Common myeloid progenitor, CD34-positive (primary cell): ENCODE measurements around the gene RPL13A.
"Not testable (repeated sequence)": the region's sequence is repeated elsewhere in the genome, so short reads cannot be mapped to it uniquely, and the experiment has no call there.

Experiments
- CTCF ChIA-PET: fragments of 350-600 bp; sonication (Branson Sonifier 250); formaldehyde crosslinking; loops from one replicate; lab custom pipeline; 2021; ENCODE audit warnings: antibody characterized with exemption; lab: Charles Lee
- POLR2A ChIA-PET: fragments of 350-600 bp; sonication (Branson Sonifier 250); formaldehyde crosslinking; loops from one replicate; lab custom pipeline; 2021; ENCODE audit warnings: antibody characterized with exemption; lab: Charles Lee
- DNase-seq, 3 donors: peaks; one replicate each; pipeline versions ENCODE4 v3.0.0 to v3.0.0-alpha.2; 2013
- H3K27ac ChIP-seq, 2 experiments: 1 replicate in 1 of 2; 2 replicates in 1 of 2; pipeline ENCODE4 v1.7.0; 2013; ENCODE audit warnings: inconsistent platforms in 2 of 2, low read length in 2 of 2, mild to moderate bottlenecking in 2 of 2, low read depth in 1 of 2, moderate library complexity in 1 of 2; ENCODE audit not compliant: severe bottlenecking in 2 of 2, insufficient read depth in 1 of 2, poor library complexity in 1 of 2
- H3K27me3 ChIP-seq, 5 experiments: replicated peaks in 2 of 5; 1 replicate in 3 of 5; 2 replicates in 2 of 5; pipeline versions ENCODE4 v1.6.1 to v1.7.0; 2013; ENCODE audit warnings: low read length in 4 of 5, mild to moderate bottlenecking in 2 of 5, moderate library complexity in 2 of 5, inconsistent platforms in 1 of 5; ENCODE audit not compliant: insufficient read depth in 5 of 5, control insufficient read depth in 4 of 5
- H3K36me3 ChIP-seq, 4 experiments: 1 replicate in 2 of 4; 2 replicates in 2 of 4; pipeline versions ENCODE4 v1.6.1 to v1.7.0; 2013; ENCODE audit warnings: low read length in 3 of 4, control low read depth in 1 of 4, mild to moderate bottlenecking in 1 of 4; ENCODE audit not compliant: control insufficient read depth in 4 of 4, insufficient read depth in 4 of 4
- H3K4me1 ChIP-seq, 4 experiments: 1 replicate in 3 of 4; 2 replicates in 1 of 4; pipeline versions ENCODE4 v1.6.1 to v1.7.1; 2013; ENCODE audit warnings: low read length in 3 of 4, mild to moderate bottlenecking in 3 of 4, control low read depth in 1 of 4, inconsistent platforms in 1 of 4, moderate library complexity in 1 of 4; ENCODE audit not compliant: control insufficient read depth in 4 of 4, insufficient read depth in 4 of 4; ENCODE audit errors: control extremely low read depth in 1 of 4
- H3K4me3 ChIP-seq, 7 experiments: 1 replicate in 4 of 7; 2 replicates in 3 of 7; pipeline versions ENCODE4 v1.5.1 to v1.7.0; 2013; ENCODE audit warnings: mild to moderate bottlenecking in 7 of 7, low read length in 6 of 7, moderate library complexity in 6 of 7, inconsistent platforms in 2 of 7, low read depth in 2 of 7, control low read depth in 1 of 7; ENCODE audit not compliant: insufficient read depth in 4 of 7, control insufficient read depth in 1 of 7; ENCODE audit errors: extremely low read depth in 1 of 7
- H3K9me3 ChIP-seq, 5 experiments: 1 replicate in 4 of 5; 2 replicates in 1 of 5; pipeline versions ENCODE4 v1.6.1 to v1.7.1; 2013; ENCODE audit warnings: low read length in 4 of 5, mild to moderate bottlenecking in 2 of 5, inconsistent platforms in 1 of 5, low read depth in 1 of 5, moderate library complexity in 1 of 5; ENCODE audit not compliant: control insufficient read depth in 4 of 5, insufficient read depth in 2 of 5; ENCODE audit errors: control extremely low read depth in 1 of 5
- WGBS: methylation state at CpG from one replicate; pipeline ENCODE4 v1.1.5; 2013; ENCODE audit not compliant: insufficient coverage; 5-methylcytosine and 5-hydroxymethylcytosine counted together

Gene RPL13A

DNA sequence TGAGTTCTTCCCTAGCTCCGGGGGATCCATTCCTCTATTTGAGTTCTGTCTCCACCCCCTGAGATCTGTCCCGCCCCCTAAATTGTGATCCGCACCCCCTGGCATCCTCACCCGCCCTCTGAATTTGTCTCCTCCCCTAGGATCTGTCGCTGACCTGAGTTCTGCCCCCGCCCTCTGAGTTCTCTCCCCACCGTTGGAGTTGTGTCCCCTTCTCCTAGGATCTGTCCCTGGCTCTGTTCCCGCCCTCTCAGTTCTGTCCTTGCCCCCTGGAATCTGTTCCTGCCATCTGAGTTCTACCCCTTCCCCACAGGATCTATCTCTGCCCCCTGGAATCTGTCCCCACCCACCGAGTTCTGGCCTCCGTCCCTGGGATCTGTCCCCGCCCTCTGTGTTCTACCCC lies 45.1 kb upstream of the RPL13A start:
- Histone ChIP-seq H3K4me1 (peaks cover 0 to 22% (median 15%) of the 10 kb centered on the region in 4 experiments), H3K27me3 (peaks cover 2 to 52% (median 36%) of the 10 kb centered on the region in 5 experiments), H3K36me3 (peaks cover 0 to 14% (median 8%) of the 10 kb centered on the region in 4 experiments), H3K27ac (no peak overlapping the region), H3K9me3 (no peaks in the 10 kb centered on the region), H3K4me3 (peak overlapping the region in 3 of 7 experiments; percentile 3 to 79 (median 79))
- ChIA-PET CTCF (interaction anchor here (1.0 to 2.2 kb wide), 3 partner anchors 32 to 141 kb away, joined by 3 to 9 read pairs (median 4); no protein-coding TSS in a partner anchor), POLR2A (no interaction called here)
- DNase-seq, result no peak
- 10% methylated on average over 11 of the region's 11 CpGs for WGBS

DNA sequence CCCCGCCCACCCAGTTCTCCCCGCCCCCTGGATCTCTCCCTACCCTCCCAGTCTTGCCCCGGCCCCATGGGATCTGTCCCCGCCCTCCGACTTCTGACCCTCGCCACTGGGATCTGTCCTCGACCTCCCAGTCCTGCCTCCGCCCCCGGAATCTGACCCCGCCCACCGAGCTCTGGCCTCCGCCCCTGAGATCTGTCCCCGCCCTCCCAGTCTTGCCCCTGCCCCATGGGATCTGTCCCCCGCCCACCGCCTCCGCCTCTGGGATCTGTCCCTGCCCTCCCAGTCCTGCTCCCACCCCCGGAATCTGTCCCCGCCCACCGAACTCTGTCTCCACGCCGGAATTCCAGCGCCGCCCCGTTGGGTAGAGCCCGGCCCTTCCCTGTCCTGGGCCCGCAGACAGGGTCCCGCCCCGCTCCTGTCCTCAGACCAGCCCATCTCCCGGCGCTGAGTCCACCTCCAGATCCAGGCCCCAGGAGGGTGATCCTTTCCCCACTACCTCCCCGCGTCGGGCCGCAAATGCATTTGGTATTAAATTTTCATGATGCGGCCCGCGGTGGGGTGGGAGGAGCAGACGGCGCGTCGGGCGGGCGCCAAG lies 44.5 kb upstream of the RPL13A start:
- Histone ChIP-seq H3K9me3 (no peaks in the 10 kb centered on the region), H3K27ac (no peak overlapping the region), H3K36me3 (peaks cover 0 to 17% (median 10%) of the 10 kb centered on the region in 4 experiments), H3K27me3 (peaks cover 2 to 47% (median 34%) of the 10 kb centered on the region in 5 experiments), H3K4me1 (peaks cover 0 to 22% (median 15%) of the 10 kb centered on the region in 4 experiments), H3K4me3 (peak overlapping the region; percentile 43 to 79 (median 69))
- ChIA-PET CTCF (interaction anchor here (0.7 to 2.2 kb wide), 3 partner anchors 13 to 142 kb away, joined by 3 to 9 read pairs (median 4); no protein-coding TSS in a partner anchor), POLR2A (no interaction called here)
- no peak for DNase-seq
- 0% methylated on average over 25 of the region's 43 CpGs for WGBS

DNA sequence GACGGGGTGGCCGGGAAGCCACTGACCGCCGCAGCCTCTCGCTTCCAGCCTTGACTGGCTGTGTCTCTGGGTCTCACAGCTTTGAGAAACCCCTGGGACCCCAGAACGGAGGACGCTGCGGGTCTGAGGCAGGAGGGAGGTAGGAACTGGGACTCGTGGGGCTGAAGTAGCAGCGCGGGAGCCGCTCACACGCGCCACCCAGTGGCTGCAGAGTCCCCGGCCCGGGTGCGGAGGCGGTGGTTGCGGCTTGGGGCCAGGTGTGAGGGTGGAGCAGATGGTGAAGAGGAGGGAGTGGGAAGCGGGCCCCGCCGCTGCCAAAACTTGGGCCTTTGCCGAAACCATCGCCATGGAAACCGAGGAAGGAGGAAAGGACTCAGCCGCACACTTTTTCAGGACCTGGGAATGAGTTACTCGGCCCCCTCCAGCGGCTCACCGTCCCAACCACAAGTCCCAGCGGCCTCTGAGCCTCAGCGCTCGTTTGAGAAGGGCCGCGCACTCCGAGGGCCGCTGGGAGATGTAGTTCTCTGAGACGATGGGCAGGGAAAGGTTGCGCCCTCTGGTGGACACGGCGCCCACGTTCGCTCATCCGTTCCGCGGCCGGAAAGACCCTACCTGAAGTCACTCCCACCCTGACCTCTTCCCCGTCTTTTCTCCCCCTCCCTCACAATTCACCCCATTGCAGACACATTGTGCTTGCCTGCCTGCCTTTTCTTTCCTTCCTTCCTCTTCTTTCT lies 43.9 kb upstream of the RPL13A start:
- CTCF ChIA-PET, result interaction anchor here (0.7 to 2.7 kb wide), 3 partner anchors 14 to 50 kb away, joined by 4 to 20 read pairs (median 9); no protein-coding TSS in a partner anchor
- under 1% methylated on average over 44 of the region's 47 CpGs for WGBS
- peaks cover 0 to 22% (median 15%) of the 10 kb centered on the region in 4 experiments for H3K4me1 ChIP-seq

DNA sequence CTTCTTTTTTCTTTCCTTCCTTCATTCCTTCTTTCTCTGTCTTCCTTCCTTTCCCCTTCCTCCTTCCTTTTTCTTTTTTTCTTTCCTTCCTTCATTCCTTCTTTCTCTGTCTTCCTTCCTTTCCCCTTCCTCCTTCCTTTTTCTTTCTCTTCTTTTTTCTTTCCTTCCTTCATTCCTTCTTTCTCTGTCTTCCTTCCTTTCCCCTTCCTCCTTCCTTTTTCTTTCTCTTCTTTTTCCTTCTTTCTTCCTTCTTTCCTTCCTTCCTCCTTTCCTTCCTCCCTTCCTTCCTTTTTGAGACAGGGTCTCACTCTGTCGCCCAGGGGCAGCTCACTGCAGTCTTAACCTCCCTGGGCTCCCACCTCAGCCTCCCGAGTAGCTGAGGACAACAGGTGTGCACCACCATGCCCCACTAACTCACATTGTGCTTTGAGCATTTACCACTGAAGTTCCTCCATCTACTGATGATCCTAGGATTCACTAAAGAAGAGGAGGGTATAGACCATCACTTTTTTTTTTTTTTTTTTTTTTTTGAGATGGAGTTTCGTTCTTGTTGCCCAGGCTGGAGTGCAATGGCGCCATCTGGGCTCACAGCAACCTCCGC lies 43.2 kb upstream of the RPL13A start:
- peaks cover 0 to 22% (median 15%) of the 10 kb centered on the region in 4 experiments for H3K4me1 ChIP-seq
- CTCF ChIA-PET, result interaction anchor here (0.7 to 2.7 kb wide), 5 partner anchors 8 to 63 kb away, joined by 3 to 20 read pairs (median 5); no protein-coding TSS in a partner anchor
- DNase-seq, H3K9me3 ChIP-seq, POLR2A ChIA-PET, H3K27ac ChIP-seq: not testable (repeated sequence)
- peaks cover 0 to 28% (median 19%) of the 10 kb centered on the region in 4 experiments for H3K36me3 ChIP-seq
- peaks cover 0 to 34% (median 21%) of the 10 kb centered on the region in 5 experiments for H3K27me3 ChIP-seq
- peak overlapping the region in 2 of 7 experiments; percentile 70 to 79 for H3K4me3 ChIP-seq
- 85% methylated on average over 3 of the region's 5 CpGs for WGBS

More for the DNA sequence above, 43.9 kb upstream of the RPL13A start:
- Histone ChIP-seq H3K27ac (no peak overlapping the region), H3K36me3 (peaks cover 0 to 24% (median 14%) of the 10 kb centered on the region in 4 experiments), H3K9me3 (no peaks in the 10 kb centered on the region), H3K4me3 (peak overlapping the region; percentile 43 to 79 (median 69)), H3K27me3 (peaks cover 2 to 40% (median 28%) of the 10 kb centered on the region in 5 experiments)
- POLR2A ChIA-PET, result no interaction called here
- peak; percentile 94 to 95 (median 95) for DNase-seq

GRCh38 chr19:49445997-49446396 lies 41.4 kb upstream of the RPL13A start:
- ChIA-PET POLR2A (no interaction called here), CTCF (interaction anchor here (1.0 to 2.7 kb wide), 5 partner anchors 25 to 145 kb away, joined by 3 to 20 read pairs (median 5); no protein-coding TSS in a partner anchor)
- no peak for DNase-seq
- H3K27ac ChIP-seq, result no peak overlapping the region
- H3K27me3 ChIP-seq, result peaks cover 0 to 16% (median 8%) of the 10 kb centered on the region in 5 experiments
- peaks cover 0 to 39% (median 23%) of the 10 kb centered on the region in 4 experiments for H3K36me3 ChIP-seq
- no peak overlapping the region for H3K4me3 ChIP-seq
- H3K4me1 ChIP-seq, result peaks cover 0 to 30% (median 22%) of the 10 kb centered on the region in 4 experiments
- WGBS, result 67% methylated on average over 2 of the region's 3 CpGs
- no peaks in the 10 kb centered on the region for H3K9me3 ChIP-seq

- CTCF ChIA-PET, result interaction anchor here (1.0 to 1.7 kb wide), 5 partner anchors 11 to 26 kb away, joined by 3 to 5 read pairs (median 4); no protein-coding TSS in a partner anchor
- no peak overlapping the region for H3K27ac ChIP-seq
- peaks cover 0 to 39% (median 23%) of the 10 kb centered on the region in 4 experiments for H3K36me3 ChIP-seq
- peaks cover 0 to 26% (median 20%) of the 10 kb centered on the region in 4 experiments for H3K4me1 ChIP-seq
- POLR2A ChIA-PET, result no interaction called here
- DNase-seq, result no peak
- no peaks in the 10 kb centered on the region for H3K27me3 ChIP-seq
- H3K9me3 ChIP-seq, result no peaks in the 10 kb centered on the region
- 94% methylated on average over 30 of the region's 32 CpGs for WGBS
- no peak overlapping the region for H3K4me3 ChIP-seq
Observed at GRCh38 chr19:49447485-49448431, 39.6 kb upstream of the RPL13A start.
